ENCODE data around the gene SLC27A2.
A peak's percentile ranks its signal among the peaks of the same experiment; 100 is the strongest.
"Not testable (repeated sequence)": the region's sequence is repeated elsewhere in the genome, so short reads cannot be mapped to it uniquely, and the experiment has no call there.

SLC27A2 gene

GRCh38 chr15:50181969-50182218 is at the start of gene SLC27A2:
Gene SLC27A2, plus strand, starts transcription at chr15:50182196. Its CDS starts 232 bp downstream, at chr15:50182428.
- TF ChIP-seq CTCF (IDR thresholded peaks at IDR 0.05; ENCODE audit: poor library complexity, severe bottlenecking) = peak; percentile 78
- Histone ChIP-seq H3K4me3 (ENCODE audit: severe bottlenecking) (peak within 1 kb of the TSS; percentile 47), H3K27ac (ENCODE audit: poor library complexity, severe bottlenecking) (no peak within 1 kb of the TSS), H3K27me3 (ENCODE audit: insufficient read depth, poor library complexity, severe bottlenecking) (peaks cover 18% of the 10 kb centered on the region), H3K9me3 (ENCODE audit: severe bottlenecking) (no peaks in the 10 kb centered on the region), H3K36me3 (ENCODE audit: low read depth) (no peaks in the 10 kb centered on the region), H3K4me1 (ENCODE audit: insufficient read depth, poor library complexity, severe bottlenecking) (no peaks in the 10 kb centered on the region)
- ATAC-seq (ENCODE audit: low read depth) (no peak; the same call in 2 of the 3 replicates), DNase-seq (ENCODE audit: low spot score) (no peak)

- H3K27ac ChIP-seq (ENCODE audit: poor library complexity, severe bottlenecking); H3K27me3 ChIP-seq (ENCODE audit: insufficient read depth, poor library complexity, severe bottlenecking); DNase-seq (ENCODE audit: low spot score); ATAC-seq (ENCODE audit: low read depth); H3K4me3 ChIP-seq (ENCODE audit: severe bottlenecking); H3K36me3 ChIP-seq (ENCODE audit: low read depth); H3K9me3 ChIP-seq (ENCODE audit: severe bottlenecking): not testable (repeated sequence)
- peaks cover 16% of the 10 kb centered on the region for H3K4me1 ChIP-seq (ENCODE audit: insufficient read depth, poor library complexity, severe bottlenecking)
Measured at GRCh38 chr15:50132251-50132984, 49.6 kb upstream of the SLC27A2 start.

GRCh38 chr15:50134524-50135024 is 47.4 kb upstream of the SLC27A2 start:
- no peaks in the 10 kb centered on the region for H3K36me3 ChIP-seq (ENCODE audit: low read depth)
- no peaks in the 10 kb centered on the region for H3K27me3 ChIP-seq (ENCODE audit: insufficient read depth, poor library complexity, severe bottlenecking)
- no peaks in the 10 kb centered on the region for H3K9me3 ChIP-seq (ENCODE audit: severe bottlenecking)
- H3K4me3 ChIP-seq (ENCODE audit: severe bottlenecking) = no peak overlapping the region
- peaks cover 22% of the 10 kb centered on the region for H3K4me1 ChIP-seq (ENCODE audit: insufficient read depth, poor library complexity, severe bottlenecking)
- ATAC-seq (ENCODE audit: low read depth) (peak; percentile 62), DNase-seq (ENCODE audit: low spot score) (no peak)
- no peak for TF ChIP-seq CTCF (IDR thresholded peaks at IDR 0.05; ENCODE audit: poor library complexity, severe bottlenecking)
- H3K27ac ChIP-seq (ENCODE audit: poor library complexity, severe bottlenecking) = peak overlapping the region; percentile 64

- H3K27ac ChIP-seq (ENCODE audit: poor library complexity, severe bottlenecking) = peak overlapping the region; percentile 64
- H3K27me3 ChIP-seq (ENCODE audit: insufficient read depth, poor library complexity, severe bottlenecking) = no peaks in the 10 kb centered on the region
- DNase-seq (ENCODE audit: low spot score) (no peak), ATAC-seq (ENCODE audit: low read depth) (no peak)
- H3K4me1 ChIP-seq (ENCODE audit: insufficient read depth, poor library complexity, severe bottlenecking) = peaks cover 22% of the 10 kb centered on the region
- H3K9me3 ChIP-seq (ENCODE audit: severe bottlenecking) = no peaks in the 10 kb centered on the region
- no peak overlapping the region for H3K4me3 ChIP-seq (ENCODE audit: severe bottlenecking)
- TF ChIP-seq CTCF (IDR thresholded peaks at IDR 0.05; ENCODE audit: poor library complexity, severe bottlenecking) = no peak
- no peaks in the 10 kb centered on the region for H3K36me3 ChIP-seq (ENCODE audit: low read depth)
Measured at GRCh38 chr15:50135031-50135551, 46.9 kb upstream of the SLC27A2 start.

GRCh38 chr15:50137330-50137761 is 44.6 kb upstream of the SLC27A2 start:
- Histone ChIP-seq H3K9me3 (ENCODE audit: severe bottlenecking) (no peaks in the 10 kb centered on the region), H3K4me1 (ENCODE audit: insufficient read depth, poor library complexity, severe bottlenecking) (peaks cover 22% of the 10 kb centered on the region), H3K27ac (ENCODE audit: poor library complexity, severe bottlenecking) (peak overlapping the region; percentile 64), H3K4me3 (ENCODE audit: severe bottlenecking) (no peak overlapping the region), H3K36me3 (ENCODE audit: low read depth) (no peaks in the 10 kb centered on the region), H3K27me3 (ENCODE audit: insufficient read depth, poor library complexity, severe bottlenecking) (no peaks in the 10 kb centered on the region)
- no peak for TF ChIP-seq CTCF (IDR thresholded peaks at IDR 0.05; ENCODE audit: poor library complexity, severe bottlenecking)
- DNase-seq (ENCODE audit: low spot score) (peak; percentile 70), ATAC-seq (ENCODE audit: low read depth) (peak; percentile 91)

Data from RWPE2 (cell line).